Common myeloid progenitor, CD34-positive (primary cell): ENCODE results near the gene DNAJC4.

Source experiments
- CTCF ChIA-PET: fragments of 350-600 bp; sonication (Branson Sonifier 250); formaldehyde crosslinking; loops from one replicate; lab custom pipeline; 2021; ENCODE audit warnings: antibody characterized with exemption; lab: Charles Lee
- POLR2A ChIA-PET: fragments of 350-600 bp; sonication (Branson Sonifier 250); formaldehyde crosslinking; loops from one replicate; lab custom pipeline; 2021; ENCODE audit warnings: antibody characterized with exemption; lab: Charles Lee
- DNase-seq, 3 donors: peaks; one replicate each; pipeline versions ENCODE4 v3.0.0 to v3.0.0-alpha.2; 2013
- H3K27ac ChIP-seq, 2 experiments: 1 replicate in 1 of 2; 2 replicates in 1 of 2; pipeline ENCODE4 v1.7.0; 2013; ENCODE audit warnings: inconsistent platforms in 2 of 2, low read length in 2 of 2, mild to moderate bottlenecking in 2 of 2, low read depth in 1 of 2, moderate library complexity in 1 of 2; ENCODE audit not compliant: severe bottlenecking in 2 of 2, insufficient read depth in 1 of 2, poor library complexity in 1 of 2
- H3K27me3 ChIP-seq, 5 experiments: replicated peaks in 2 of 5; 1 replicate in 3 of 5; 2 replicates in 2 of 5; pipeline versions ENCODE4 v1.6.1 to v1.7.0; 2013; ENCODE audit warnings: low read length in 4 of 5, mild to moderate bottlenecking in 2 of 5, moderate library complexity in 2 of 5, inconsistent platforms in 1 of 5; ENCODE audit not compliant: insufficient read depth in 5 of 5, control insufficient read depth in 4 of 5
- H3K36me3 ChIP-seq, 4 experiments: 1 replicate in 2 of 4; 2 replicates in 2 of 4; pipeline versions ENCODE4 v1.6.1 to v1.7.0; 2013; ENCODE audit warnings: low read length in 3 of 4, control low read depth in 1 of 4, mild to moderate bottlenecking in 1 of 4; ENCODE audit not compliant: control insufficient read depth in 4 of 4, insufficient read depth in 4 of 4
- H3K4me1 ChIP-seq, 4 experiments: 1 replicate in 3 of 4; 2 replicates in 1 of 4; pipeline versions ENCODE4 v1.6.1 to v1.7.1; 2013; ENCODE audit warnings: low read length in 3 of 4, mild to moderate bottlenecking in 3 of 4, control low read depth in 1 of 4, inconsistent platforms in 1 of 4, moderate library complexity in 1 of 4; ENCODE audit not compliant: control insufficient read depth in 4 of 4, insufficient read depth in 4 of 4; ENCODE audit errors: control extremely low read depth in 1 of 4
- H3K4me3 ChIP-seq, 7 experiments: 1 replicate in 4 of 7; 2 replicates in 3 of 7; pipeline versions ENCODE4 v1.5.1 to v1.7.0; 2013; ENCODE audit warnings: mild to moderate bottlenecking in 7 of 7, low read length in 6 of 7, moderate library complexity in 6 of 7, inconsistent platforms in 2 of 7, low read depth in 2 of 7, control low read depth in 1 of 7; ENCODE audit not compliant: insufficient read depth in 4 of 7, control insufficient read depth in 1 of 7; ENCODE audit errors: extremely low read depth in 1 of 7
- H3K9me3 ChIP-seq, 5 experiments: 1 replicate in 4 of 5; 2 replicates in 1 of 5; pipeline versions ENCODE4 v1.6.1 to v1.7.1; 2013; ENCODE audit warnings: low read length in 4 of 5, mild to moderate bottlenecking in 2 of 5, inconsistent platforms in 1 of 5, low read depth in 1 of 5, moderate library complexity in 1 of 5; ENCODE audit not compliant: control insufficient read depth in 4 of 5, insufficient read depth in 2 of 5; ENCODE audit errors: control extremely low read depth in 1 of 5
- WGBS: methylation state at CpG from one replicate; pipeline ENCODE4 v1.1.5; 2013; ENCODE audit not compliant: insufficient coverage; 5-methylcytosine and 5-hydroxymethylcytosine counted together

Gene DNAJC4

GRCh38 chr11:64202992-64203391 lies 27.4 kb upstream of the DNAJC4 start:
- POLR2A ChIA-PET: interaction anchor here (0.5 to 5.9 kb wide), 2 partner anchors 10 to 14 kb away, joined by 3 to 49 read pairs; no protein-coding TSS in a partner anchor
- peaks cover 5 to 46% (median 40%) of the 10 kb centered on the region in 4 experiments for H3K4me1 ChIP-seq
- H3K9me3 ChIP-seq: no peaks in the 10 kb centered on the region
- DNase-seq: no peak
- 99% methylated on average over 9 of the region's 9 CpGs for WGBS
- no peak overlapping the region for H3K4me3 ChIP-seq
- peaks cover 11 to 49% (median 37%) of the 10 kb centered on the region in 4 experiments for H3K36me3 ChIP-seq
- no peaks in the 10 kb centered on the region for H3K27me3 ChIP-seq
- H3K27ac ChIP-seq: no peak overlapping the region
- CTCF ChIA-PET: interaction anchor here (2.1 to 15.6 kb wide), 7 partner anchors 15 to 100 kb away, joined by 4 to 321 read pairs (median 88); partner anchors contain the start of genes CATSPERZ, DNAJC4, ESRRA and FKBP2

- peaks cover 5 to 46% (median 46%) of the 10 kb centered on the region in 4 experiments for H3K4me1 ChIP-seq
- H3K36me3 ChIP-seq: peaks cover 8 to 49% (median 36%) of the 10 kb centered on the region in 4 experiments
- H3K9me3 ChIP-seq: no peaks in the 10 kb centered on the region
- H3K27ac ChIP-seq: no peak overlapping the region
- no peak for DNase-seq
- 97% methylated on average over 15 of the region's 27 CpGs for whole genome bisulfite sequencing
- ChIA-PET POLR2A (interaction anchor here (0.5 to 5.9 kb wide), 4 partner anchors 9 to 101 kb away, joined by 3 to 74 read pairs (median 28); partner anchors contain the start of genes FKBP2 and PPP1R14B), CTCF (interaction anchor here (0.6 to 15.6 kb wide), 14 partner anchors 15 to 99 kb away, joined by 3 to 321 read pairs (median 18); partner anchors contain the start of genes CATSPERZ, DNAJC4, ESRRA and FKBP2)
- H3K27me3 ChIP-seq: no peaks in the 10 kb centered on the region
- H3K4me3 ChIP-seq: no peak overlapping the region
Observed at GRCh38 chr11:64203421-64204079, 26.8 kb upstream of the DNAJC4 start.

GRCh38 chr11:64204080-64204440 lies 26.3 kb upstream of the DNAJC4 start:
- Histone ChIP-seq H3K27me3 (no peaks in the 10 kb centered on the region), H3K9me3 (no peaks in the 10 kb centered on the region), H3K36me3 (peaks cover 8 to 54% (median 38%) of the 10 kb centered on the region in 4 experiments), H3K27ac (no peak overlapping the region), H3K4me3 (no peak overlapping the region), H3K4me1 (peaks cover 5 to 51% (median 51%) of the 10 kb centered on the region in 4 experiments)
- 98% methylated on average over 8 of the region's 16 CpGs for WGBS
- CTCF ChIA-PET: interaction anchor here (0.6 to 15.6 kb wide), 19 partner anchors 8 to 151 kb away, joined by 3 to 321 read pairs (median 10); partner anchors contain the start of genes CATSPERZ, DNAJC4, ESRRA and FKBP2
- no peak for DNase-seq
- POLR2A ChIA-PET: interaction anchor here (1.0 to 5.9 kb wide), 5 partner anchors 13 to 100 kb away, joined by 3 to 74 read pairs (median 28); partner anchors contain the start of genes FKBP2 and PPP1R14B

- DNase-seq: peak; percentile 95 to 98 (median 96)
- WGBS: 0% methylated on average over 2 of the region's 7 CpGs
Observed at GRCh38 chr11:64204464-64204989, 25.8 kb upstream of the DNAJC4 start.

GRCh38 chr11:64206457-64207255 lies 23.7 kb upstream of the DNAJC4 start, which contains the start of gene FERMT3:
Gene FERMT3 (plus strand): TSS chr11:64206721. CDS start chr11:64207365, 644 bp downstream.
- H3K27me3 ChIP-seq: no peaks in the 10 kb centered on the region
- DNase-seq: peak; percentile 82 to 95 (median 93)
- no peaks in the 10 kb centered on the region for H3K9me3 ChIP-seq
- WGBS: under 1% methylated on average over 22 of the region's 27 CpGs
- peak within 1 kb of the TSS; percentile 48 to 94 (median 84) for H3K4me3 ChIP-seq
- peaks cover 5 to 55% (median 53%) of the 10 kb centered on the region in 4 experiments for H3K4me1 ChIP-seq
- POLR2A ChIA-PET: interaction anchor here (0.7 to 5.9 kb wide), 14 partner anchors 10 to 111 kb away, joined by 3 to 74 read pairs (median 16); partner anchors contain the start of genes DNAJC4, ESRRA, FKBP2 and NUDT22
- H3K27ac ChIP-seq: peak within 1 kb of the TSS; percentile 89 to 95
- CTCF ChIA-PET: interaction anchor here (0.6 to 15.6 kb wide), 23 partner anchors 11 to 205 kb away, joined by 3 to 321 read pairs (median 10); partner anchors contain the start of genes CATSPERZ, DNAJC4, ESRRA and FKBP2
- H3K36me3 ChIP-seq: peaks cover 6 to 61% (median 42%) of the 10 kb centered on the region in 4 experiments

More at GRCh38 chr11:64204464-64204989, 25.8 kb upstream of the DNAJC4 start:
- no peaks in the 10 kb centered on the region for H3K9me3 ChIP-seq
- peaks cover 8 to 59% (median 40%) of the 10 kb centered on the region in 4 experiments for H3K36me3 ChIP-seq
- H3K27me3 ChIP-seq: no peaks in the 10 kb centered on the region
- H3K4me3 ChIP-seq: peak overlapping the region in 1 of 7 experiments; percentile 1
- ChIA-PET CTCF (interaction anchor here (0.6 to 15.6 kb wide), 25 partner anchors 8 to 154 kb away, joined by 3 to 321 read pairs (median 10); partner anchors contain the start of genes CATSPERZ, DNAJC4, ESRRA and FKBP2), POLR2A (interaction anchor here (0.7 to 5.9 kb wide), 7 partner anchors 13 to 1628 kb away, joined by 3 to 74 read pairs (median 6); partner anchors contain the start of genes FKBP2 and PPP1R14B)
- H3K27ac ChIP-seq: no peak overlapping the region
- peaks cover 5 to 55% (median 53%) of the 10 kb centered on the region in 4 experiments for H3K4me1 ChIP-seq
